ENCODE results near the gene CTNNA3.
"Not testable (repeated sequence)": the region's sequence is repeated elsewhere in the genome, so short reads cannot be mapped to it uniquely, and the experiment has no call there.

Gene CTNNA3

GRCh38 chr10:66466622-66467021 is 1229.4 kb downstream of the CTNNA3 start:
- no peak for DNase-seq (ENCODE audit: low read depth in 2 of 3, low spot score in 2 of 3)

GRCh38 chr10:66463611-66464010 is 1232.4 kb downstream of the CTNNA3 start:
- no peak for DNase-seq (ENCODE audit: low read depth in 2 of 3, low spot score in 2 of 3)

- no peak for DNase-seq (ENCODE audit: low read depth in 2 of 3, low spot score in 2 of 3)
These were observed 1238.4 kb downstream of the CTNNA3 start for GRCh38 chr10:66457629-66458028.

- no peak for DNase-seq (ENCODE audit: low read depth in 2 of 3, low spot score in 2 of 3)
These were observed 1240.7 kb downstream of the CTNNA3 start for GRCh38 chr10:66455304-66455703.

GRCh38 chr10:66440568-66440967 is 1255.4 kb downstream of the CTNNA3 start:
- DNase-seq (ENCODE audit: low read depth in 2 of 3, low spot score in 2 of 3) = no peak

- DNase-seq (ENCODE audit: low read depth in 2 of 3, low spot score in 2 of 3) = no peak
These were observed 1281.1 kb downstream of the CTNNA3 start for GRCh38 chr10:66414943-66415342.

- DNase-seq (ENCODE audit: low read depth in 2 of 3, low spot score in 2 of 3) = no peak
These were observed 1290.4 kb downstream of the CTNNA3 start for GRCh38 chr10:66405566-66405965.

GRCh38 chr10:66398669-66399068 is 1297.3 kb downstream of the CTNNA3 start:
- no peak for DNase-seq (ENCODE audit: low read depth in 2 of 3, low spot score in 2 of 3)

DNA sequence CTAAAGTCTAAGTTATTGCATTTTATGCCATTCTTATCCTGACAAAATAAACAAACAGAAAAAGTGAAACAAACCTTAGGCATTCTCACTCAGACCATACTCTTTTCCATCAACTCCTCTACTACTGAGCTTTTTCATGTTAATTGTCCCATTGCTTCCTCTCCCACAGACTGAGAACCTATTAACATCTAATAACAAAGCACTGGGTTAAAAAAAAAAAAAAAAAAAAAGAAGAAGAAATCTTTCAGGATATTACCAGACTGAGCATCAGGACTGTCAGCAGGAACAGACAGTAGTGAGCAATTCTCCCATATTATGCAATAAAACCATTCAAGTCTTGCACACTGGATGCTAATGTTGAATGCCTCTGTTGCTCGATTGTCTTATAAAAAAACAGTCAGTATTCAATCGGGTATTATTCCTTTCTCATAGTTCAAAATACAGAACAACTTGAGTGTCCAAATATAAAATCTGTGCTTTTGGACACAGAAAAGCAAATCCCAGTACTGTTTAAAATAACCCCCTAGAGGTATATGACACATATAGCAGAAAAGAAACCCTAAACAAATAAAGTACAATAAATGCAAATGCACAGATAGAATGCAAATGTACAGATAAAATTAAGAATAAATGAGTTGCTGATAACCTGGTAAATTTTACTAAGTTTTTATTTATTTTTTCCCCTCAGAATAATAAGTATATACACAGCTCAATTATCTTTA is 1301.5 kb downstream of the CTNNA3 start:
- DNase-seq (ENCODE audit: low read depth in 2 of 3, low spot score in 2 of 3) = no peak

GRCh38 chr10:66390926-66391325 is 1305.1 kb downstream of the CTNNA3 start:
- no peak for DNase-seq (ENCODE audit: low read depth in 2 of 3, low spot score in 2 of 3)

DNA sequence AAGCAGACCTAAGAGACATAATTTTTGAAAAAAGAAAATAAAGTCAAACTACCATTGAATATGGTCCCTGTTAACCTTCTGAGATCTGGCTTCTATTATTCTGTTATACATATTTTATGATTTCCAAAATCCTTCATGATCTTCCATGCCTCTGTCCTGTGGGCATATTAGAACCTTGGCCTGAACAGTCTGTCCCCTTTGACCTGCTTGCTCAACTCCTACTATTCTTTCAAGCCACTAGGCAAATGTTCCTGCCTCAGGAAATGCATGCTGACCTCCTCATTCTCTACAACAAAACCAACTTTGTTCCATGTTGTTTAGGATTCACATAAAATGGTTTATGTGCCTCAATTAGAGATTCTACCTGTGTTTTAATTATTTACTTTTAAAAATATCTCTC is 1315.0 kb downstream of the CTNNA3 start:
- DNase-seq (ENCODE audit: low read depth in 2 of 3, low spot score in 2 of 3) = no peak

- DNase-seq (ENCODE audit: low read depth in 2 of 3, low spot score in 2 of 3) = no peak
These were observed 1317.7 kb downstream of the CTNNA3 start for GRCh38 chr10:66378117-66378876.

GRCh38 chr10:66368146-66368545 is 1327.8 kb downstream of the CTNNA3 start:
- no peak for DNase-seq (ENCODE audit: low read depth in 2 of 3, low spot score in 2 of 3)

DNA sequence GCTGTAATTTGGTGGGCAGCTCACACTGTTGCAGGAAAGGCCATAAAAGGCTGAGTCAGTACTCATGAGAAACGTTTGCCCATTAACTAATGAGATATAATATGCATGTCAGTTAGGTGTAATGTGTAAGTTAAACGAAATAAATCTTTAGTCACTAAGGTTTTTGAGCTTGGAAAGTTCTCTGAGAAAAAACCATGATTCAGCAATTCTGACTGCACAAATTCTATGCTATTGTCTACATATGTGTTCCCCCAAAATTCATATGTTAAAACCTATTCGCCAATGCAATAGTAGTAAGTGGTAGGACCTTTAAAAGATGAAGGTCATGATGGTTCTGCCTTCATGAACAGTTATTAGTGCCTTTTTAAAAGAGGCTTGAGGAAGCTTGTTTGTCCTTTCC is 1329.8 kb downstream of the CTNNA3 start:
- no peak for DNase-seq (ENCODE audit: low read depth in 2 of 3, low spot score in 2 of 3)

DNA sequence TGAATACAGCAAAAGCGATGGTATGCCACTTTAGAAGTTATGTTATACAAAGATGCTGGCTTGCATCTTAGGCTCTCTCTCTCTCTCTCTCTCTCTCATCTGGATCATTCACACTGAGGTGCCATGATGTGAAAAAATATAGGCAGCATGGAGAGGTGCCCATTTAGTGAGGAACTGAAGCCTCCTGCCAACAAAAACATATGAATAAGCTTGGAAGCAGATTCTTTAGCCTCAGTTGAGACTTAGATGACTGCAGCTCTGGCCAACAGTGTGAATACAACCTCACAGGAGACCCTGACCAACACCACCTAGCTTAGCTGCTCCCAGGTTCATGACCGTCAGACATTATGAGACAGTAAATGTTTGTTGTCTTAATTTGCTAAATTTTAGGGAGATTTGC is 1330.3 kb downstream of the CTNNA3 start:
- DNase-seq (ENCODE audit: low read depth in 2 of 3, low spot score in 2 of 3) = no peak

DNA sequence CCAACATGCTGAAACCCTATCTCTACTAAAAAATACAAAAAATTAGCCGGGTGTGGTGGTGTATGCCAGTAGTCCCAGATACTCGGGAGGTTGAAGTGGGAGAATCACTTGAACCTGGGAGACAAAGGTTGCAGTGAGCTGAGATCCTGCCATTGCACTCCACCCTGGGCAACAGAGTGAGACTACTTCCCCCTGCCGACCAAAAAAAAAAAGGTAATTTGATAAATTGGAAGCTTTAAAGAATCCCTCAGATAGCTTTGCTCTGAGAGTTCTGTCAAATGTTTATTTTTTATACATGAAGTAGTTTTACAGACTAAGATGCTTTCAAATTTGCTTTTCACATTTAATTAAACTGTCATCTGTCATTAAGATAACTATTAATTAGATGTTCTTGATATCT is 1333.5 kb downstream of the CTNNA3 start:
- DNase-seq (ENCODE audit: low read depth in 2 of 3, low spot score in 2 of 3) = no peak

DNA sequence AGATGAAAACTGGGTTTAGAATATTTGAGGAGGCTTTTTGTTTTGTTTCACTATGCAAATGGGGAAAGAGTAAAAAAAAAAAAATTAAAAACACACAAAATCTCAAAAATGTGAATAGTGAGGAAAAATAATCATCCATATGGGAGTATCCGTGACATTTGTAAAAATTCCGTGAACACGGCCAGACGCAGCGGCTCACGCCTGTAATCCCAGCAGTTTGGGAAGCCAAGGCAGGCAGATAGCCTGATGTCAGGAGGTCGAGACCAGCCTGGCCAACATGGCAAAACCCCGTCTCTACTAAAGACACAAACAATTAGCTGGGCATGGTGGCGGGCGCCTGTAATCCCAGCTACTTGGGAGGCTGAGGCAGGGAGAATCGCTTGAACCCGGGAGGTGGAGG is 1342.2 kb downstream of the CTNNA3 start:
- DNase-seq (ENCODE audit: low read depth in 2 of 3, low spot score in 2 of 3) = not testable (repeated sequence)

DNA sequence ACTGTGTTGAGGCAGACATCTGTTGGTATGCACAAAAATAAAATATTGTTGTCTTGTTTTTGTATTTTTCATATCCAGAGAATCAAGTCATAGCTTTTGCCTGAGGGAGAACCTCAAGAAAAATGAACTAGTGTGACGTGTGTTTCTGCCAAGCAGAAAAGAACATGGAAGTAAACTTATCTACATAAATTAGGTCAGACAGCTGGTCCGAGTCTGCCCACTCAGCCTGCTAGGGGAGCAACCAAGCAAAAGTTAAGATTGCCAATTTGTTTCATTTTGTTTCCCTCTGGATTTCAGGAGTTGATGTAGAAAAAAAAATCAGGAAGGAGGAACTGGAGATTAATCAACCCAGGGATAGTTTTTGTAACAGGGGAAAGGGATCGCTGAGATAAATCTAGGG is 1342.6 kb downstream of the CTNNA3 start:
- no peak for DNase-seq (ENCODE audit: low read depth in 2 of 3, low spot score in 2 of 3)

DNA sequence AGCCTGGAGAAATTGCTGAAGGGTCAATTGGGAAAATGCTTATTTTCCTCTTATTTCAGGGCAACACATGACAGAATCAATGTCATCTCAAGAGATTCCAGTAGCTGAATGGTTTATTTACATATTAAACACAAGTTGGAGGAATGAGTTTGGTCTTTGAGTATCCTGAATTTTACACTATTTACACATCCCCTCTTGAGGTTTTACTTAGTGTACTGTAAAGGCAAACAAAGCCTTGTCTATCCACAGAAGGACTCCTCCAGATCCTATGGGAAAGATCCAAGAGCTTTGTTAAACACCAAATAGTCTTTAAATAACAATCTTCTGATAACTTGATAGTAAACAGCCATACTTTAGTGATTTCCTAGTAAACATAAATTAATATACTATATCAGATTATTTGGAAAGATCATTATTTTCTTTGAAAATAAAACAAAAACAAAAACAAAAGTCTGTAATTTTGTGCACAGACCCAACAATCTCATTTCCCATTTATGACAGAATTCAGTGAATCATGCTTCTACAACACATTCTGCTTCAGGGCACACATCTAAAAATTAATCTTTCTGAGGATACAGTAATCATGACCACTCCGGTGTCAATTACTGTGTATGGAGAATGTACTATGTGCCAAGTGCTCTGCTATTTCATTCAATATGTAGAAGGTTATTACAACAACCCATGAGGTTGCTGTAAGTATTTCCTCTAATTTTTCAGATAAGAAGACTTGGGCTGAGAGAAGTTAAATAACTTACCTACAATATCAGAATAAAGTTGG is 1345.2 kb downstream of the CTNNA3 start:
- DNase-seq (ENCODE audit: low read depth in 2 of 3, low spot score in 2 of 3) = no peak

GRCh38 chr10:66349726-66350125 is 1346.3 kb downstream of the CTNNA3 start:
- DNase-seq (ENCODE audit: low read depth in 2 of 3, low spot score in 2 of 3) = no peak

DNA sequence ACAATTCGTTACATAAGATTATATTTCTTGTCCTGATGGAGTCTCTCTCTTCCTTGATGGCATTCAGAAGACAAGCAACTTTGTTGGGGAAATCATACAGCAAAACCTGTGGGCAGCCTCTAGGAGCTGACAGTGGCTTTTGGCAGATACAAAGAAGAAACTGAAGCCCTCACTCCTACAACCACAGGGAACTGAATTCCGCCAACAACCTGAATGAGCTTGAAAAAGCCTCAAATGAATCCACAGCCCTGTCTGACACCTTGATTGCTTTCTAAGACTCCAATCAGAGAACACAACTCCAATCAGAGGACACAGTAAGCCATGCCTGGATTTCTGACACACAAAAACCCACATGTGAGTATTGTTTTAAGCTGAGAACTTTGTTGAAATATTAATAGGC is 1346.9 kb downstream of the CTNNA3 start:
- DNase-seq (ENCODE audit: low read depth in 2 of 3, low spot score in 2 of 3) = no peak

DNA sequence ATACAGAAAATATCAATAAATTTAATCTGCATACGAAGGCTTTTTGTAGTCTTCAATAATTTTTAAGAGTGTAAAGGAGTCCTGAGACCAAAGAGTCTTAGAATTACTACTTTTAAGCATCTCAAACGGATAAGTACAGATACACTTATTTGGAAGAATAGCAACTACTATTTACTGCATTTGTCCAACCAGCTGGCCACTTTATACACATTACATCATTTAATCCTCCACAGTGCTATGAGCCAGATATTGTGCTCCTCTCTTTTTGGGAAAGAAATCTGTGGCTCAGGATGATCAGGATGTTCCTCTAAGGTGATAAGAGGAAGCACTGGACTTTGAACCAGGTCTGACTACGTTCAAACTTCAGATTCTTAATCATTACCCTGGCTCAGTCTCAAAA is 1358.8 kb downstream of the CTNNA3 start:
- no peak for DNase-seq (ENCODE audit: low read depth in 2 of 3, low spot score in 2 of 3)
